Adrenal gland (tissue), 19 donors: ENCODE results near the gene GOLGA6L22. TPM values are rescaled to one million over a fixed set of nuclear protein-coding genes. Genes with fewer than 3 reads are reported as not detected.
A peak's percentile ranks its signal among the peaks of the same experiment; 100 is the strongest.
"Not testable (repeated sequence)": the region's sequence is repeated elsewhere in the genome, so short reads cannot be mapped to it uniquely, and the experiment has no call there.

ENCODE experiments used
- DNase-seq, 7 donors: peaks; one replicate each; pipeline ENCODE4 v3.0.0-alpha.2; 2019 to 2020
- H3K27ac ChIP-seq, 5 donors: fragments of 200-600 bp; sonication (generic) in 4 of 5; 1 replicate in 3 of 5; 2 replicates in 2 of 5; pipeline versions ENCODE4 v1.5.1 to v1.8.0; 2016 to 2020; ENCODE audit warnings: mild to moderate bottlenecking in 1 of 5
- H3K27me3 ChIP-seq: fragments of 200-600 bp; 2 replicates; pipeline ENCODE4 v1.8.0; 2021
- H3K36me3 ChIP-seq, 2 donors: fragments of 200-600 bp; replicated peaks in 1 of 2; 1 replicate in 1 of 2; 2 replicates in 1 of 2; pipeline versions ENCODE4 v1.5.1 to v1.8.0; 2018 to 2022
- H3K4me1 ChIP-seq, 2 donors: fragments of 200-600 bp; replicated peaks in 1 of 2; 1 replicate in 1 of 2; 2 replicates in 1 of 2; pipeline versions ENCODE4 v1.5.1 to v1.8.0; 2018 to 2021
- H3K4me3 ChIP-seq, 4 donors: fragments of 200-600 bp; sonication (generic) in 3 of 4; one replicate each; pipeline ENCODE4 v1.5.1; 2016 to 2018
- H3K9me3 ChIP-seq, 3 donors: fragments of 200-600 bp; sonication (generic) in 1 of 3; replicated peaks in 1 of 3; 1 replicate in 2 of 3; 2 replicates in 1 of 3; pipeline versions ENCODE4 v1.5.1 to v1.8.0; 2016 to 2021
- WGBS, 4 donors: extraction: QIAGEN DNeasy Blood & Tissue Kit in 2 of 4; methylation state at CpG; one replicate each; pipeline versions ENCODE4 v1.1.5 to v1.1.7; 2013 to 2017; 5-methylcytosine and 5-hydroxymethylcytosine counted together
- intact Hi-C, 2 donors: fragments of 100-400 bp; cut with DNase I; formaldehyde crosslinking; loops; one replicate each; pipeline versions ENCODE4 v1.14.1 to v1.15.0; 2022 to 2023
- long read RNA-seq, 10 donors: library from polyadenylated mRNA in 3 of 10; unstranded in 2 of 10; stranded (forward) in 1 of 10; transcript quantifications; one replicate each; pipeline ENCODE4 v2.0.0 and lab custom pipeline, GENCODE V29; 2021 to 2026
- polyA plus RNA-seq, 3 donors: library from polyadenylated mRNA; stranded (reverse); fragments of 200-250 nt in 2 of 3; fragments of 350-450 nt in 1 of 3; fragmentation: Illumina TruSeq in 1 of 3; extraction: RNeasy Lipid Tissue Mini Kit (QIAGEN cat#74804) in 1 of 3; gene quantifications; one replicate each; pipeline ENCODE4 v1.2.3, GENCODE V29; 2013 to 2014
- total RNA-seq, 9 donors: library from RNA; depleted of rRNA in 4 of 9; stranded (reverse); fragments of >200 nt in 4 of 9; fragments of 120-200 nt in 1 of 9; fragmentation: NEBNext Ultra II Directional in 1 of 9; extraction: Animal tissue kit (Norgen Biotek cat#: 25700) in 1 of 9; gene quantifications; one replicate each; pipeline versions ENCODE4 v1.1.0 to v1.2.4, GENCODE V29; 2013 to 2023
- donor health status: healthy with polysubstance abuse.
- donor health status: Bipolar disorder and iron deficiency.
- donor health status: DM: yes; HTN: yes; CAD: no.
- donor health status: DM: no; HTN: no; CAD: no.
- donor health status: DM: no; HTN: no; CAD: no.
- donor health status: DM: yes; HTN: yes; CAD: no.

GOLGA6L22 gene
- not detected for total RNA-seq
- not detected for polyA plus RNA-seq
- long read RNA-seq, donor 1 = 0 reads
- long read RNA-seq, donor 2 = 0 reads
- long read RNA-seq, donor 3 = 0 reads
- long read RNA-seq, donor 4 = 0 reads
- long read RNA-seq, donor 5 = 0 reads
- long read RNA-seq, donor 6 = 0 reads
- long read RNA-seq, donor 7 = 0 reads
- long read RNA-seq, donor 8 = 0 reads
- long read RNA-seq, donor 9 = 0 reads
- long read RNA-seq, donor 10 = 0 reads

GRCh38 chr15:22458603-22459002, at the start of gene GOLGA6L22:
Gene GOLGA6L22, plus strand, starts transcription at chr15:22458903. Its CDS starts 91 bp downstream, at chr15:22458994.
- H3K27me3 ChIP-seq, H3K36me3 ChIP-seq, DNase-seq, H3K27ac ChIP-seq, H3K4me3 ChIP-seq, H3K9me3 ChIP-seq, intact Hi-C loops, H3K4me1 ChIP-seq: not testable (repeated sequence)
- no CpG with 5 or more reads among the region's 7 CpGs for WGBS, 4 donors

GRCh38 chr15:22417288-22417687, 41.4 kb upstream of the GOLGA6L22 start:
- H3K4me1 ChIP-seq, H3K4me3 ChIP-seq, H3K36me3 ChIP-seq, H3K27ac ChIP-seq, H3K9me3 ChIP-seq, H3K27me3 ChIP-seq, DNase-seq, intact Hi-C loops: not testable (repeated sequence)
- 49 to 100% (median 84%) methylated on average over 2 to 8 of the region's 19 CpGs for WGBS, 4 donors

GRCh38 chr15:22417795-22418194, 40.9 kb upstream of the GOLGA6L22 start:
- 37 to 67% methylated on average over 6 to 8 of the region's 22 CpGs; no CpG with 5 or more reads in 2 of the 4 donors for WGBS, 4 donors
- H3K4me1 ChIP-seq, H3K27me3 ChIP-seq, H3K27ac ChIP-seq, DNase-seq, H3K9me3 ChIP-seq, H3K36me3 ChIP-seq, H3K4me3 ChIP-seq, intact Hi-C loops: not testable (repeated sequence)

- no CpG with 5 or more reads among the region's 29 CpGs for WGBS, 4 donors
- H3K4me3 ChIP-seq, H3K4me1 ChIP-seq, H3K27me3 ChIP-seq, H3K36me3 ChIP-seq, H3K27ac ChIP-seq, H3K9me3 ChIP-seq, intact Hi-C loops, DNase-seq: not testable (repeated sequence)
These were observed 40.5 kb upstream of the GOLGA6L22 start for GRCh38 chr15:22418212-22418611.

- H3K27me3 ChIP-seq, H3K27ac ChIP-seq, H3K36me3 ChIP-seq, H3K9me3 ChIP-seq, H3K4me3 ChIP-seq, intact Hi-C loops, H3K4me1 ChIP-seq: not testable (repeated sequence)
- WGBS, 4 donors = 40 to 82% methylated on average over 14 to 15 of the region's 33 CpGs; no CpG with 5 or more reads in 2 of the 4 donors
- DNase-seq = peak in 1 of 7 donors; percentile 13
These were observed 40.0 kb upstream of the GOLGA6L22 start for GRCh38 chr15:22418666-22419065.

- H3K4me3 ChIP-seq, H3K27ac ChIP-seq, H3K27me3 ChIP-seq, intact Hi-C loops, H3K9me3 ChIP-seq, H3K4me1 ChIP-seq, H3K36me3 ChIP-seq: not testable (repeated sequence)
- WGBS, 4 donors = 60 to 74% (median 69%) methylated on average over 9 to 10 of the region's 13 CpGs; no CpG with 5 or more reads in 1 of the 4 donors
- peak in 1 of 7 donors; percentile 12 for DNase-seq
These were observed 38.4 kb upstream of the GOLGA6L22 start for GRCh38 chr15:22420340-22420739.

GRCh38 chr15:22429426-22429825, 29.3 kb upstream of the GOLGA6L22 start:
- DNase-seq = peak in 1 of 7 donors; percentile 5
- H3K27me3 ChIP-seq, H3K4me1 ChIP-seq, intact Hi-C loops, H3K9me3 ChIP-seq, H3K36me3 ChIP-seq, H3K27ac ChIP-seq, H3K4me3 ChIP-seq: not testable (repeated sequence)
- 63% methylated on average over 5 of the region's 11 CpGs; no CpG with 5 or more reads in 2 of the 4 donors for WGBS, 4 donors

- H3K27ac ChIP-seq, H3K4me1 ChIP-seq, H3K9me3 ChIP-seq, H3K4me3 ChIP-seq, H3K27me3 ChIP-seq, H3K36me3 ChIP-seq, intact Hi-C loops: not testable (repeated sequence)
- 78 to 91% (median 82%) methylated on average over 5 to 7 of the region's 8 CpGs for WGBS, 4 donors
- DNase-seq = peak in 1 of 7 donors; percentile 5
These were observed 27.0 kb upstream of the GOLGA6L22 start for GRCh38 chr15:22431687-22432086.

- Histone ChIP-seq H3K27ac (peak overlapping the region in 1 of 5 donors; percentile 75), H3K4me3 (peak overlapping the region in 1 of 4 donors; percentile 45)
- H3K36me3 ChIP-seq, H3K27me3 ChIP-seq, intact Hi-C loops, H3K4me1 ChIP-seq, H3K9me3 ChIP-seq: not testable (repeated sequence)
- WGBS, 4 donors = 0 to 2% methylated on average over 30 to 42 of the region's 86 CpGs; no CpG with 5 or more reads in 2 of the 4 donors
- peak; percentile 38 to 82 (median 75) for DNase-seq
These were observed 35.9 kb downstream of the GOLGA6L22 start for GRCh38 chr15:22494490-22495113.

GRCh38 chr15:22497200-22497599, 38.5 kb downstream of the GOLGA6L22 start:
- WGBS, 4 donors = 81 to 100% (median 88%) methylated on average over 2 of the region's 4 CpGs
- H3K27ac ChIP-seq, H3K36me3 ChIP-seq, DNase-seq, H3K4me1 ChIP-seq, H3K9me3 ChIP-seq, H3K4me3 ChIP-seq, H3K27me3 ChIP-seq, intact Hi-C loops: not testable (repeated sequence)

- H3K9me3 ChIP-seq, H3K27me3 ChIP-seq, intact Hi-C loops, DNase-seq, H3K27ac ChIP-seq, H3K4me1 ChIP-seq, H3K4me3 ChIP-seq, H3K36me3 ChIP-seq: not testable (repeated sequence)
- no CpG with 5 or more reads among the region's 5 CpGs for WGBS, 4 donors
These were observed 39.7 kb downstream of the GOLGA6L22 start for GRCh38 chr15:22498220-22498925.
